PC-9 (cell line): Measurements from ENCODE around the gene EHBP1. TPM values are rescaled to one million over a fixed set of nuclear protein-coding genes. Genes with fewer than 3 reads are reported as not detected.

Source experiments
- BruUV-seq: library from RNA; stranded (reverse); fragments of 400-500 nt; replicated peaks from 2 replicates; lab custom pipeline; 2021; lab: Mats Ljungman, UMichigan
- CTCF ChIA-PET: fragments of 300-600 bp; sonication (Branson Sonifier 250); formaldehyde crosslinking; loops from one replicate; lab custom pipeline; 2022; ENCODE audit warnings: antibody characterized with exemption; lab: Charles Lee
- POLR2A ChIA-PET: fragments of 300-600 bp; sonication (Branson Sonifier 250); formaldehyde crosslinking; loops from one replicate; lab custom pipeline; 2022; ENCODE audit warnings: antibody characterized with exemption; ENCODE audit not compliant: unreplicated experiment; lab: Charles Lee
- DNase-seq, 2 experiments: peaks; one replicate each; pipeline versions ENCODE4 v3.0.0 to v3.0.0-alpha.2; 2015 to 2022; ENCODE audit warnings: mixed read lengths in 1 of 2
- H2AFZ ChIP-seq: fragments of 200-600 bp; sonication (generic); 2 replicates; pipeline ENCODE4 v1.8.1; 2017; ENCODE audit warnings: antibody characterized with exemption
- H3F3A ChIP-seq: fragments of 200-600 bp; sonication (generic); 2 replicates; pipeline ENCODE4 v1.8.1; 2017; ENCODE audit warnings: antibody characterized with exemption, mild to moderate bottlenecking, low read depth; ENCODE audit not compliant: insufficient read depth
- H3K27ac ChIP-seq: fragments of 200-600 bp; sonication (generic); 2 replicates; pipeline ENCODE4 v1.6.1; 2016; ENCODE audit warnings: mixed run types
- H3K27me3 ChIP-seq: fragments of 200-600 bp; sonication (generic); 2 replicates; pipeline ENCODE4 v1.6.1; 2016; ENCODE audit warnings: low read depth, mixed run types; ENCODE audit not compliant: insufficient read depth
- H3K36me3 ChIP-seq: fragments of 200-600 bp; sonication (generic); 2 replicates; pipeline ENCODE4 v1.6.1; 2016; ENCODE audit warnings: low read depth, mixed run types
- H3K4me1 ChIP-seq: fragments of 200-600 bp; sonication (generic); replicated peaks from 2 replicates; pipeline ENCODE4 v1.6.1; 2016; ENCODE audit warnings: mixed run types; ENCODE audit not compliant: insufficient read depth
- H3K4me2 ChIP-seq: fragments of 200-600 bp; sonication (generic); 2 replicates; pipeline ENCODE4 v1.6.1; 2017; ENCODE audit warnings: mixed run types
- H3K4me3 ChIP-seq: fragments of 200-600 bp; sonication (generic); 2 replicates; pipeline ENCODE4 v1.6.1; 2016; ENCODE audit warnings: mixed run types
- H3K79me2 ChIP-seq: fragments of 200-600 bp; sonication (generic); 2 replicates; pipeline ENCODE4 v1.6.1; 2017; ENCODE audit warnings: low read depth, mixed run types
- H3K9me2 ChIP-seq: fragments of 200-600 bp; sonication (generic); 2 replicates; pipeline ENCODE4 v1.8.1; 2017; ENCODE audit warnings: mild to moderate bottlenecking; ENCODE audit not compliant: insufficient read depth
- H3K9me3 ChIP-seq: fragments of 200-600 bp; sonication (generic); 2 replicates; pipeline ENCODE4 v1.8.1; 2016; ENCODE audit warnings: low read depth; ENCODE audit not compliant: insufficient read depth
- H4K20me1 ChIP-seq: fragments of 200-600 bp; sonication (generic); 2 replicates; pipeline ENCODE4 v1.8.1; 2017; ENCODE audit not compliant: insufficient read depth
- EZH2 ChIP-seq: fragments of 200-600 bp; sonication (generic); IDR thresholded peaks from 2 replicates; pipeline ENCODE4 v1.8.0; 2017; ENCODE audit warnings: antibody characterized with exemption, low read depth
- intact Hi-C: fragments of 100-400 bp; cut with micrococcal nuclease; formaldehyde crosslinking; loops from one replicate; pipeline ENCODE4 v1.10.0; 2022; ENCODE audit not compliant: unreplicated experiment
- total RNA-seq: library from RNA; stranded (reverse); gene quantifications from 2 replicates; pipeline ENCODE4 v1.2.3, GENCODE V29; 2021
- TF ChIP-seq, protein P1 (sequence below): fragments of 200-600 bp; sonication (generic); conservative IDR thresholded peaks from 2 replicates; pipeline ENCODE4 v1.6.1; 2017; ENCODE audit warnings: mixed run types, antibody characterized with exemption, mild to moderate bottlenecking, moderate library complexity

The EHBP1 gene
- total RNA-seq, 1 experiment from 2014 or later = 100 TPM

GRCh38 chr2:62814123-62814522, 108.6 kb downstream of the EHBP1 start:
- Histone ChIP-seq H3K27ac (no peak overlapping the region), H4K20me1 (peaks cover 3% of the 10 kb centered on the region; the same call in 1 of the 2 replicates), H3K36me3 (no peaks in the 10 kb centered on the region), H3K27me3 (no peaks in the 10 kb centered on the region), H3K4me2 (no peak overlapping the region), H3K4me1 (no peaks in the 10 kb centered on the region), H3K4me3 (no peak overlapping the region), H3K79me2 (peaks cover 20% of the 10 kb centered on the region; the same call in 1 of the 2 replicates), H3K9me3 (no peaks in the 10 kb centered on the region), H3F3A (no peaks in the 10 kb centered on the region), H2AFZ (no peak overlapping the region), H3K9me2 (no peaks in the 10 kb centered on the region; the same call in 1 of the 2 replicates)
- CTCF ChIA-PET = no interaction called here
- POLR2A ChIA-PET = no interaction called here
- BruUV-seq = no TSS peak
- DNase-seq = no peak
- intact Hi-C loops = no loop called here
- TF ChIP-seq EZH2 = no peak
- TF ChIP-seq, protein P1, sequence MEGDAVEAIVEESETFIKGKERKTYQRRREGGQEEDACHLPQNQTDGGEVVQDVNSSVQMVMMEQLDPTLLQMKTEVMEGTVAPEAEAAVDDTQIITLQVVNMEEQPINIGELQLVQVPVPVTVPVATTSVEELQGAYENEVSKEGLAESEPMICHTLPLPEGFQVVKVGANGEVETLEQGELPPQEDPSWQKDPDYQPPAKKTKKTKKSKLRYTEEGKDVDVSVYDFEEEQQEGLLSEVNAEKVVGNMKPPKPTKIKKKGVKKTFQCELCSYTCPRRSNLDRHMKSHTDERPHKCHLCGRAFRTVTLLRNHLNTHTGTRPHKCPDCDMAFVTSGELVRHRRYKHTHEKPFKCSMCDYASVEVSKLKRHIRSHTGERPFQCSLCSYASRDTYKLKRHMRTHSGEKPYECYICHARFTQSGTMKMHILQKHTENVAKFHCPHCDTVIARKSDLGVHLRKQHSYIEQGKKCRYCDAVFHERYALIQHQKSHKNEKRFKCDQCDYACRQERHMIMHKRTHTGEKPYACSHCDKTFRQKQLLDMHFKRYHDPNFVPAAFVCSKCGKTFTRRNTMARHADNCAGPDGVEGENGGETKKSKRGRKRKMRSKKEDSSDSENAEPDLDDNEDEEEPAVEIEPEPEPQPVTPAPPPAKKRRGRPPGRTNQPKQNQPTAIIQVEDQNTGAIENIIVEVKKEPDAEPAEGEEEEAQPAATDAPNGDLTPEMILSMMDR = no peak

DNA sequence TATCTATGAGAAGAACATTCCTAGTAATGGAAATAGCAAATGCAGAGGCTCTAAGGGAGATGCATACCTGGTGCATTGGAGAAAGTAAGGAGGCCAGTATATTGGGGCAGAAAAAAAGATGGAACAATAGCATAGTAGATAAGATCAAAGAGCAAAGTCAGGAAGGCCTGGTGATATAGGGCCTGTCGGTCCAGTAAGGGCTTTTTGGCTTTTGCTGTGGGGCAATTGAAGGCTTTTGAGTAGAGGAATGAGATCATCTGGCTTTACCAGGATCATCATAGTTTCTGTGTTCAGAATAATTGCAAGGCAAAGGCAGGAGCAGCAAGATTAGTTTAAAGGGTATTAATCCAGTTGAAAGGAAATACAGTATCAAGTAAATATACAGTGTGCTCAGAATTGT, 111.8 kb downstream of the EHBP1 start:
- intact Hi-C loops = no loop called here
- BruUV-seq = no TSS peak
- no peak overlapping the region for H3K27ac ChIP-seq
- H3K4me2 ChIP-seq = no peak overlapping the region
- H2AFZ ChIP-seq = no peak overlapping the region
- no peaks in the 10 kb centered on the region for H3K9me3 ChIP-seq
- H3F3A ChIP-seq = no peaks in the 10 kb centered on the region
- CTCF ChIA-PET = no interaction called here
- no peaks in the 10 kb centered on the region for H3K36me3 ChIP-seq
- no peak overlapping the region for H3K4me3 ChIP-seq
- TF ChIP-seq EZH2 = no peak
- TF ChIP-seq, protein P1 = no peak
- H3K27me3 ChIP-seq = no peaks in the 10 kb centered on the region
- POLR2A ChIA-PET = no interaction called here
- H3K9me2 ChIP-seq = no peaks in the 10 kb centered on the region; the same call in 1 of the 2 replicates
- peaks cover 7% of the 10 kb centered on the region for H3K79me2 ChIP-seq
- H3K4me1 ChIP-seq = no peaks in the 10 kb centered on the region
- DNase-seq = no peak
- peaks cover 3% of the 10 kb centered on the region; the same call in 1 of the 2 replicates for H4K20me1 ChIP-seq

DNA sequence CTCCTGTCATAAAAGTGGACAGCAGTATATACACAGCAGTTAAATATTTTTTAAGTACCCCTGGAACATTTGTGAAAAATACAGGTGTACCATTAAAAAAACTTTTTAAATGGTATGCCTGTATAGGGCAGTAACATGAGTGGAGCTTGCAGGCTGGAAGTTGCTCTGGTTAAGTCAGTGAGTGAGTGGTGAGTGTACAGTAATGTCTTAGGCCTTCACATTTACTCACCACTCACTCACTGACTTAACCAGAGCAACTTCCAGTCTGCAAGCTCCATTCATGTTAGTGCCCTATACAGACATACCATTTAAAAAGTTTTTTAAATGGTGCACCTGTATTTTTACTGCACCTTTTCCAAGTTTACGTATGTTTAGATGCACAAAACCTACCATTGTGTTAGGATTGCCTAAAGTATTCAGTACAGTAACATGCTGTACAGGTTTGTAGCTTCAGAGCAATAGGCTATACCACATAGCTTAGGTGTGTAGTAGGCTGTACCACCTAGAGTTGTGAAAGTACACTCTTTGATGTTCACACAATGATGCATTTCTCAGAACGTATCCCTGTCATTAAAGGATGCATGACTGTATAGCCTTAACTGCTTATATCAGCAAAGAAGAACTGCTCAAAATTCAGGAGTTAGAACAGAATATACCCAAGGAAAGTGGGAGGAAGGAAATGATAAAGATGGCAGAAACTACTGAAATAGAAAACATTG, 112.6 kb downstream of the EHBP1 start:
- ChIA-PET POLR2A (no interaction called here), CTCF (interaction anchor here (0.5 kb wide), 1 partner anchor 11 kb away, joined by 3 read pairs; no protein-coding TSS in a partner anchor)
- no peak for DNase-seq
- H3K27me3 ChIP-seq = no peaks in the 10 kb centered on the region
- H3K27ac ChIP-seq = no peak overlapping the region
- no peak overlapping the region for H3K4me2 ChIP-seq
- TF ChIP-seq EZH2 = no peak
- TF ChIP-seq, protein P1 = no peak
- no peaks in the 10 kb centered on the region; the same call in 1 of the 2 replicates for H3K9me2 ChIP-seq
- peaks cover 11% of the 10 kb centered on the region for H3K79me2 ChIP-seq
- no peak overlapping the region for H3K4me3 ChIP-seq
- BruUV-seq = no TSS peak
- no peaks in the 10 kb centered on the region for H3K9me3 ChIP-seq
- H3K4me1 ChIP-seq = no peaks in the 10 kb centered on the region
- intact Hi-C loops = no loop called here
- H2AFZ ChIP-seq = no peak overlapping the region
- peaks cover 3% of the 10 kb centered on the region; the same call in 1 of the 2 replicates for H4K20me1 ChIP-seq
- H3F3A ChIP-seq = no peaks in the 10 kb centered on the region
- H3K36me3 ChIP-seq = no peaks in the 10 kb centered on the region
